Colon (tissue), 2 donors: ENCODE results near the gene DENND2C.

Experiments
- FAIRE-seq: peaks from 2 replicates; lab custom pipeline; 2012; peaks lifted over from hg19 to GRCh38; lab: Jason Lieb, UNC
- donor health status: control.
- donor health status: control.

DENND2C gene

GRCh38 chr1:114676115-114676514 is 6.3 kb upstream of the DENND2C start:
- FAIRE-seq: no peak

GRCh38 chr1:114671939-114672275 is 2.1 kb upstream of the DENND2C start:
- FAIRE-seq: no peak

- no peak for FAIRE-seq
Observed at GRCh38 chr1:114671011-114671938, 1.4 kb upstream of the DENND2C start.

- no peak for FAIRE-seq
Observed at GRCh38 chr1:114670083-114671010, 498 bp upstream of the DENND2C start.

- FAIRE-seq: no peak
Observed at GRCh38 chr1:114668784-114669561, 876 bp downstream of the DENND2C start.

GRCh38 chr1:114668373-114668772 is 1.5 kb downstream of the DENND2C start:
- FAIRE-seq: no peak

GRCh38 chr1:114666954-114667353 is 2.9 kb downstream of the DENND2C start:
- no peak for FAIRE-seq

GRCh38 chr1:114660238-114660637 is 9.6 kb downstream of the DENND2C start:
- FAIRE-seq: no peak

- FAIRE-seq: no peak
Observed at GRCh38 chr1:114651893-114652292, 18.0 kb downstream of the DENND2C start.

GRCh38 chr1:114648503-114648902 is 21.3 kb downstream of the DENND2C start:
- no peak for FAIRE-seq

- FAIRE-seq: no peak
Observed at GRCh38 chr1:114641377-114641776, 28.5 kb downstream of the DENND2C start.

- no peak for FAIRE-seq
Observed at GRCh38 chr1:114638910-114639309, 30.9 kb downstream of the DENND2C start.

GRCh38 chr1:114632427-114632826 is 37.4 kb downstream of the DENND2C start:
- FAIRE-seq: no peak

- no peak for FAIRE-seq
Observed at GRCh38 chr1:114627107-114627506, 42.7 kb downstream of the DENND2C start.

GRCh38 chr1:114623364-114623763 is 46.5 kb downstream of the DENND2C start:
- FAIRE-seq: no peak

- FAIRE-seq: no peak
Observed at GRCh38 chr1:114620419-114620818, 49.4 kb downstream of the DENND2C start.

GRCh38 chr1:114618606-114619005 is 51.2 kb downstream of the DENND2C start:
- FAIRE-seq: no peak

GRCh38 chr1:114610546-114611245 is 59.2 kb downstream of the DENND2C start:
- FAIRE-seq: no peak

GRCh38 chr1:114609826-114610225 is 60.0 kb downstream of the DENND2C start:
- no peak for FAIRE-seq

- FAIRE-seq: no peak
Observed at GRCh38 chr1:114609026-114609425, 60.8 kb downstream of the DENND2C start.

GRCh38 chr1:114607223-114607622 is 62.6 kb downstream of the DENND2C start:
- FAIRE-seq: no peak

- no peak for FAIRE-seq
Observed at GRCh38 chr1:114597949-114598348, 71.9 kb downstream of the DENND2C start.
